GM23248 (cell line): ENCODE results near the gene MEGF11.

ENCODE experiments used
- EZH2 ChIP-seq: fragments of 200-600 bp; sonication (generic); IDR thresholded peaks from 2 replicates; pipeline ENCODE4 v1.6.1; 2018; ENCODE audit warnings: antibody characterized with exemption, mild to moderate bottlenecking; ENCODE audit not compliant: insufficient read depth, poor library complexity, severe bottlenecking
- EZH2phosphoT487 ChIP-seq: fragments of 200-600 bp; sonication (generic); IDR thresholded peaks from 2 replicates; pipeline ENCODE4 v1.6.1; 2018; ENCODE audit warnings: antibody characterized with exemption, moderate library complexity, mild to moderate bottlenecking, low read depth; ENCODE audit not compliant: insufficient read depth

- TF ChIP-seq EZH2phosphoT487 (no peak), EZH2 (no peak)
These were observed 168.4 kb downstream of the MEGF11 start for GRCh38 chr15:66085128-66085527.
